Sciatic nerve (tissue), 2 donors: ENCODE results near the gene DUSP10. TPM values are rescaled to one million over a fixed set of nuclear protein-coding genes. Genes with fewer than 3 reads are reported as not detected.

ENCODE experiments used
- ATAC-seq: fragments of 200-7000 bp; cut with Tn5 transposase; one replicate; pipeline ENCODE4 v1.9.1; 2020; ENCODE audit warnings: mild to moderate bottlenecking, moderate library complexity
- DNase-seq: peaks from one replicate; pipeline ENCODE4 v3.0.0-alpha.2; 2020; ENCODE audit warnings: low spot score
- intact Hi-C: fragments of 100-400 bp; cut with DNase I; formaldehyde crosslinking; loops from one replicate; pipeline ENCODE4 v1.14.2; 2022
- total RNA-seq: library from RNA; stranded (reverse); fragmentation: NEBNext Ultra II Directional; extraction: Animal tissue kit (Norgen Biotek cat#: 25700); gene quantifications from one replicate; pipeline ENCODE4 v1.2.1, GENCODE V29; 2021
- donor health status: DM: no; HTN: no; CAD: no.
- donor health status: DM: no; HTN: no; CAD: no.

DUSP10 gene
- total RNA-seq, 1 donor from 2014 or later, result 4.7 TPM

DNA sequence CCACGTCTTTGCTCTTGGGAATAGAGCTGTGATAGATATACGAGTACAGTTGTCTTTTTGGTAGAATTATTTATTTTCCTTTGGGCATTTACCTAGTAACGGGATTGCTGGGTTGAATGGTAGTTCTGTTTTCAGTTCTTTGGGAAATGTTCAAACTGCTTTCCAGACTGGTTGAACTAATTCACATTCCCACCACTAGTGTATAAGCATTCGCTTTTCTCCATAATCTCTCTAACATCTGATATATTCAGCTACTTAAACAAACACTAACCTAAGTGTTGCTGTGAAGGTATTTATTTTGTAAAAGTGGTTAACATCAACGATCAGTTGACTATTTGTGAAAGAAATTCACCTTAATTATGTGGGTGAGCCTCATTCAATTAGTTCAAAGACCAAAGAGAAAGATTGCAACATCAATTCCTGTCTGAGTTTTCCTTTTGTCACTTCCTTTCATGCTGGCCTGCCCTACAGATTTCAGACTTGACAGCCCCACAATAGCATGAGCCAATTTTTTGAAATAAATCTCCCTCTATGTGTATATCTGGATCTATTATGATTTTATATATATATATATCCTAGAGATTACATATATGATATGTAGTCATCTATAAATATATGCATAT, 26.7 kb upstream of the DUSP10 start:
- no peak for ATAC-seq
- intact Hi-C loops, result no loop called here
- DNase-seq, result no peak

DNA sequence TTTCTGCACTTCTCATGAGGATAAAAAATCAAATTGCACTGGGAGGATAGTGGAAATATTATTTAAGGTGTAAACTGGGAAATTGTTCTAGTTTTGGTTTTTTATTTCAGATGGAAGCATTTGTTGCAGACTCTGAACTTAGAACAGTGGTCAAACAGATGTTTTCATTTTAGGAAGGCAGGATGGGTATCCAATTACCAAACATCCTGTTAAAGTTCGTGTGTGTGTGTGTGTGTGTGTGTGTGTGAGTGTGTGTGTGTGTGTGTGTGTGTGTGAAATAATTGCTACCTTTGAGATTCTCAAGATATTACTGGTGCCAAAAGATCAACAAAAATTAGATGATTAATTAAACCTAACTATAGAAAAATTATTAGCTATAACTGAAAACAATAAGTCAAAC, 24.3 kb upstream of the DUSP10 start:
- intact Hi-C loops, result no loop called here
- ATAC-seq (no peak), DNase-seq (no peak)

DNA sequence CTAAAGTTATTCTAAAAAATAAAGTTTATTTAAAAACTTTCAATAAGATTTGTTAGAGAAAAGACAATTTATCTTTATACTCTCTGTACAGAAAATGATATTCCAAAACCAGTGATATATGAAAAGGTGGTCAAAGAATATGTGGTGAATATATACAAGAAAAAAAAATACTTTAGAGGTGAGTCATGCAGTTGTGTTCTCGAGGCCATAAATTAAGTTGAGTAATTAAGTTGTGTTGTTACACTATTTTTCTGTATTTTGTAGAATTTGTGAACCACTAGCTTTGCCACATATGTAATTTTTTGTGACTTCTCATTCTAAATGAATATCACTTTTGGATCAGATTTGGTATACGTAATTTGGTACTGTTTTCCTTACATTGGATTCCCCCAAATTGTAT, 23.6 kb upstream of the DUSP10 start:
- DNase-seq, result no peak
- no peak for ATAC-seq
- intact Hi-C loops, result no loop called here

DNA sequence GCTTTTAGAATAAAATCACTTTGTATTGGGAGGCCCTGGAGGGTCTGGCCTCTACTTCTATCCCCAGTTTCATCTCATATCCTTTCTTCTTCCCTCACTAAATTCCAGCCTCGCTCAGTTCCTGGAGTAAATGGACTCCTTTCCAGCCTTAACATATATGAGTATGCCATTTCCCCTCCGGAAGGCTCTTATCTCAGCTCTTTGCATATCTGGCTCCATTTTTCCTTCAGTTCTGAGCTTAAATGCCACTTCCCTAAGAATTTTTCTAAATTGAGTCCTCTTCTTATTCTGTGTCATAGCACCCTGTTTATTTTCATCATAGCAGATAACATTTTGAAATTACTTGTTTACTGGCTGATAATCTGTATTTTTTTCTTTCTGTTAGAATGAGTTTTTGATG, 20.2 kb upstream of the DUSP10 start:
- intact Hi-C loops, result no loop called here
- no peak for ATAC-seq
- no peak for DNase-seq

DNA sequence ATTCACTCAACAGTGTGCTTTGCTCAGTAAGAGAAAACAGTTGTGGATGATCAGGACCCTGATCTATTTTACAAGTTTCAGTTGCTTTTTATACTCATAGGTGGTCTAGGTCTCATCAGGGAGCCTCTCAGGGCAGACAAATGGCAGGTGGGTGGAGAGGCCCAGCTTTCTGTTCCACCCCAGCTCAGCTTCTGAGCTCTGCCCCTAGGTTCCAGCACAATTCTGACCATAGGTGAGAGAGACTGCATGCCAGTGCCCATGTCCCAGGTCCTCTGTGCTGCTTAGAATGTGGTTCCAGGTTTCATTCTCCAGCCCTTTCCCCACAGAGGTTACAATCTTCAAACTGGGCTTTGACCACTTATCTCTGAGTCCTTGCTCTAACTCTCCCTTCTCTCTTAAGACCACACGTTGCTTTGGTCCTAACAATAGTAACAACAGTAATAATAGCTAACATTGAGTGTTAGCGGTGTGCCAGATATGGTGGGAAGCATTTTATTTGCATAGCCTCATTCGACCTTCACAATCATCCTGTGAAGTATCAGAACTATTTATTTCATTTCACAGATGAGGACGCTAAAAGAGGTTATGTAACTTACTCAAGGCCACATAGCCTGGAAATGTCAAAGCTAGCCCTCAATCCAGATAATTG, 19.6 kb upstream of the DUSP10 start:
- ATAC-seq (no peak), DNase-seq (no peak)
- intact Hi-C loops, result no loop called here

DNA sequence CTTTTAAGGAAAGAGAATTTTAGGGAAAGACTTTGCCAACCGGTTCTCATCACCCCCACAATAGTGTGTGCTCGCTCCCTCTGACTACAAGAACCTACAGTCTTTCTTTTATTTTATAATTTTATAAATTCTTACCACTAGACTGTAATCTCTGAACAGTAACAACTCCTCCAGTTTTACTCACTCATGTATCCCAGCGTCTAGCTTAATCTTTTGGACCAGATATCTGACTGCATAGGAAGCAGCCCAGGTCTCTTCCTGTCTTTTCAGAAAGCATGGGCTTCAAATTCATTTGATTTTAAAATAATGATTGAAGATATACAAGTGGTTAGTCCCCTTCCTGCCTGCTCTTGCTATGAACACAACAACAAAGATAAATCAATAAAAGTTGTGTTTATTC, 19.0 kb upstream of the DUSP10 start:
- ATAC-seq (no peak), DNase-seq (no peak)
- intact Hi-C loops, result no loop called here

DNA sequence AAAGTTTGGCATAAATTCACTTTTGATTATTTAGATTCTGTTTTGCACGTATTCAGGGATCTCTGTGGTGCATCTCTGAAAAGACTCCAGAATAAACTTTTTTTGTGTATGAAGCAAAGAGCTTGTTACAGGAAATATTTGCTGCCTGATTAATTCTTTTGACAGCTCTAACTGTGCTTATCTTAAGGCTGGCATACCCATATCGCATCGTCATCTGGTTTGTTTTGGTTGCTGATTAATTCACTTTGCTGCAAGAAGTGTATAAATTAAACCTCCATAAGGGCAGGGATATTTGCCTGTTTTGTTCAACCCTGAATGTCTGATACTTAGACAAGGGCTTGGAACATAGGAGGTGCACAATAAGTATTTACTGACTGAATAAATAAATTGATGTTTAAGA, 17.5 kb upstream of the DUSP10 start:
- intact Hi-C loops, result no loop called here
- ATAC-seq (no peak), DNase-seq (no peak)

DNA sequence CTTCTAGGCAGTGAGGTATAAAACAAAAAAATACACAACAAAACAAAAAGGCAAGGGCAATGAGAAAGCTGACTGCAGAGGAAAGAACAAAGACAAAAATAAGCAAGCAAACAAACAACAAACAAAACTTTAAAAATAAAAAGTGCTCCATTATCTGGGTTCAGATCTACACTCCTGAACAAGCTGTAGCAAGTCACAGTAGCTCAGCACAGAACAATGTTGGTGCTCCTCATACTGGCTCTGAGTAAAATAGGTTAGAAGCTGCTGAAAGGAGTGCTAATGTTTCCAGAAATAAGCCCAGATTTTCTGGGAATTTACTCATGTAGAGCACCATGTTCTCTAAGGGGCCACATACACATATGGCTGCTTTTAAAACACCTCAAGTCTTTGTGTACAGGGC, 16.6 kb upstream of the DUSP10 start:
- intact Hi-C loops, result no loop called here
- DNase-seq, result no peak
- no peak for ATAC-seq

DNA sequence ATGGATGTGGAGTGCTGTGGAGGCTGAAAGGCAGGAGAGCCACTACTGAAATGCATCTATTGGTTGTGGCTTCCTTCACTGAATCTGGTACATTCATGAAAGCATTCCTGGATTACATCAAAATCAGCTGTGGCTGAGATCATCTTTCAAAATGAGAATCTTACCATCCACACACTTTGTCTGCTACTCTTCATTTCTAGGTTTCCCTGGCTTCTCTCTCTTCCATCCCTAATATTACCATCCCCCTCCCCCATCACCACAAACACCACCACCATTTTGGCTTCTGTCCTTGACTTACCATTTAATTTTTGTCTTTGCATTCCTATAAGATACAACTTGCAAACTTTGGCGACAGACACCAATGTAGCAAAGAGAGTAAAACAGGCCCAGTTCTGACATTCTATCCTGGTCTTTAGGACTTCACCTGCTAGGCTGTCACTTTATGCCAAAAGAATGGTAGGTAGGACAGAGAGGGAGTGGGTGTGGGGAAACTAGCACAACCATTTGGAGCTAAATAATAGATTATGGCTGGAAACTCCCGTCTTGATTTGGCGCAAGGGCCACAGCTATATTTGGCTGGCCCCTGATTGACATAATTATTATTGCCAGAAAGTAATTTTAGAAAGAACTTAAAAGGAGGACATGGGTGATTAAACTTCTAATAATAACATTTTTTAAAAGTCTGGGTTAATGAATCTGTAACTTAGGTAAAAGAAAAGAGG, 15.1 kb upstream of the DUSP10 start:
- DNase-seq (no peak), ATAC-seq (no peak)
- intact Hi-C loops, result no loop called here

DNA sequence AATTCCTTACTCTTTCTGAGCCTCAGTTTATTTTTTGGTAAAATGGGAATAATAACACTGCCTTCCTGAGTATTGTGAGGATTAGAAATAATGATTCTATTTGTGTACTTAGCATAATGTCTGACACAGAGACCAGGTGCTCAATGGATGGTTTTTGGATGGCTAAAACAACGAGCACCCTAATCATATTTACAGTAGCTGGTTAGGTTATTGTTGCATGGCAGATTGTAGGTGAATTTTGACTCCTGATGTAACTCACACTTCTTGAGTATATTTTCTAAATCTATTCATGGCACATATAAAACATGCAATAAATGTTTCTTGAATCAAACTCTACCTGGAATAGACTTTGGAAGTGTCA, 11.9 kb upstream of the DUSP10 start:
- no peak for ATAC-seq
- intact Hi-C loops, result no loop called here
- DNase-seq, result no peak

DNA sequence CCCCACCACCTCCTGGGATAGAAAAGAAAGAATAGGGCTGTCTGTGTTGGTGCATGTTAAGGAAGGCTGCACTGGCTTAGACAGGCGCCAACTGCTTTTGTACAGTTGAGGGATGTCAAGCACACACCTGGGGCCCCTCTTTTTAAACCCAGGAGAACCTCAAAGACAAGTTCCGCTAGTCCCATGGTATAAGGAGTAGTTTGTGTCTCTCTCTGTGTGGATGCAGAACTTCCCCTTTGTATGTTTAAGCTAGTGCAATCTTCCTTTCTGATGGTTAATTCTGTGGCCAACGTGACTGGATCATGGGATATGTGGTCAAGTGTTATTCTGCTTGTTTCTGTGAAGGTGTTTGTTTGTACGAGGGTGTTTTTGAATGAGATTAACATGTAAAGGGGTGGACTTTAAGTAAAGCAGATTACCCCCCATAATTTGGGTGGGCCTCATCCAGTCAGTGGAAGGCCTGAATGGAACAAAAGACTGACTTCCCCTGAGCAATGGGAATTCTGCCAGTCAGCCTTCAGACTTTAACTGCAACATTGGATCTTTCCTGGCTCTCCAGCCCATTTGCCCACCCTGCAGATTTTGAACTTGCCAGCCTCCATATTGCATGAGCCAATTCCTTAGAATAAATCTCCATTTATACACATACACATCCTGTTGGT, 9.5 kb upstream of the DUSP10 start:
- no peak for DNase-seq
- no peak for ATAC-seq
- intact Hi-C loops, result no loop called here

DNA sequence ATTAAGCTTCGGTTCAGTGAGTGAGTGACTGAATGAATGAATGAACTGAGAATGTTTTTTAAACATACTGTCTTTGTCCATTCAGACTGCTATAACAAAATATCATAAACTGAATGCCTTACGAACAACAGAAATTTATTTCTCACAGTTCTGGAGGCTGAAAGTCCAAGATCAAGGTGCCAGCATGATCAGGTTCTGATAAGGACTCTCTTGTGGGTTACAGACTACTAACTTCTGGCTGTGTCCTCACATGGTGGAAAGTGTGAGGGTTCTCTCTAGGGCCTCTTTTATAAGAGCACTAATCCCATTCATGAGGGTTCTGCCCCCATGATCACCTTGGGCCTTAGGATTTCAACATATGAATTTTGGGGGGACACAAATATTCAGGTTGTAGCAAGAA, 7.1 kb upstream of the DUSP10 start:
- intact Hi-C loops, result no loop called here
- ATAC-seq, result no peak
- no peak for DNase-seq

DNA sequence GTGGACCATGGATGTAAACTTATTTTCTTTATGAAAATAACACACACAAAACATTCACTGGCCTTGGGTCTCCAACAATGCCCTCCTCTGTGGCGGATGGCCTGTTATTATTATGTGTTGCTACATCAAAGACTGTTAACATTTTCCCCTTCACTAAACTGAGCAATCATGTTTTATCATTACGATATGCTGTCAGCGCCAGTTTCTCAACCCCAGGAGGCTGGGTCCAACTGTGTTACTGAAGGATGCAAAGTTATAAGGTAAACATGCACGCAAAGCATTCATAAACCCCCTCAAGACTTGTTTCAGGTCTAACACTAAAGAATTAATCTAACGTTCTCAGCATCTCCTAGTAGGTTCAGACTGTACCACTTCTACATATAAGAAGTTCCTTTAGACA, 6.0 kb upstream of the DUSP10 start:
- ATAC-seq (no peak), DNase-seq (no peak)
- intact Hi-C loops, result no loop called here

DNA sequence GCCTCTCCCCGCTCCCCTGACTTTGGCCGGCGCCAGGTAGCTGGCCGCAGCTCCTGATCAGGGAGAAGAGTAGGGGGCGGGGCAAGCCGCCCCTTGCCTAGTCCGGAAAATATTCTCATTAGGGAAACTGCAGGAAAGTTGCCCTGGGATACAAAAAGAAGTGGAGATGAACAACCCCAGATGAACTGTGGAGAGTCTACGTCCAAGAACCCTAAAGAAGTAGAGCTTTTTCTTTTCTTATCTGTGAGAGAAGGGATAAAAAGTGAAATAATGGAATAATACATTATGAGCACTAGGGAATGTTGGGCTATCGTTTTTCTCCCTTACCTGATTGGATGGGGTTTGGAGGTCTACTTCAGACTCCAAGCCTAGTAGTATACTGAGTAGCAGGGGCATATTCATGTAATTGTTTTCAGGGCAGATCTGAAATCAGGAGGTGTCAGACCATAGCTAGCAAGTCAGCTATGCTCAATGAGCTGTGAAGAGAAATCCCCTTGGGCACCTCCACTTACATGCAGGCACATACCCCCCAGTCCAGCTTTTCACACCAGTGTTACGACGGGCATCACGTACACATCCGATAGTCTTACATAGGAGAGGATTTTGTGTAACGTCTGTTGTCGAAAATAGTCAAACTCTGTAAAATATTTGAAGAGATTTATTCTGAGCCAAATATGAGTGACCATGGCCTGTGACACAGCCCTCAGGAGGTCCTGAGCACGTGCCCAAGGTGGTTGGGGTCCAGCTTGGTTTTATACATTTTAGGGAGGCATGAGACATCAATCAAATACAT, 1.7 kb upstream of the DUSP10 start:
- DNase-seq (no peak), ATAC-seq (no peak)
- intact Hi-C loops, result no loop called here

DNA sequence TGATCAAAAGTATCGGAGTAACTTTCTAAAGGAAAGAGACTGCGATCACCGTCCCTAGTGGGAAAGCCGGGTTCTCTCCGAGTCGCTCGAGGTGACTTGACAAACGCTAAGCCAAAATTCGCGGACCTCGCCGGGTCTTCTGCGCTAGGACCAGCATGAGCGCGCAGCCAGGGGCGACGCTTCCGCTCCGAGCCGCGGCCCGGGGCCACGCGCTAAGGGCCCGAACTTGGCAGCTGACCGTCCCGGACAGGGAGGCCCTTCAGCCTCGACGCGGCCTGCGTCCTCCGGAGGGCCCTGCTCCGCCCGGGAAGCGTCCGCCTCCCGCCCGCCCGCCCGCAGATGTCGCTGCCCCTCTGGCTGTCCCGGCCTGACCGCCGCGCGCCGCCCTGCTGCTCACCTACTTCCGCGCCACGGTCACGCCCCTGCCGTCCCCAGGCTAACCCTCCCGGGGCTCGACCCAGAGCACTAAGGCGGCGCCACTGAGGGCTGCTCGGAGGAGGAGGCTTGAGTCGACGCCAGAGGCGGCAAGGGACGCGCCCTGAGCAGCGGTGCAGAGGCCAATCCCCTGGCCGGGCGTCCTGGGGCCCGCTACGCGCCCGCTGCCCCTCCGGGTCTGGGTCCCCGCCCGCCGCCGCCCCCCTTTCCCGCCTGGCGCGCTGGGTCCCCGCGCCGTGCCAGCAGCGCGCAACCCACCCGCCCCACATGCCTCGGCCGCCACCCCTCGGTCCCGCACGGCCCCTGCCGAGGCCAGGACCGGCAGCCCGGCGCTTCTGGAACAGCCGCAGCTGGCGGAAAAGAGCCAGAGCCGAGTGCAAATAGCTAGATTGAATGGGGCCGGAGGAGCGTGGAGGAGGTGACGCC, 896 bp upstream of the DUSP10 start:
- DNase-seq (peak; percentile 92), ATAC-seq (peak; percentile 64)
- intact Hi-C loops, result no loop called here

DNA sequence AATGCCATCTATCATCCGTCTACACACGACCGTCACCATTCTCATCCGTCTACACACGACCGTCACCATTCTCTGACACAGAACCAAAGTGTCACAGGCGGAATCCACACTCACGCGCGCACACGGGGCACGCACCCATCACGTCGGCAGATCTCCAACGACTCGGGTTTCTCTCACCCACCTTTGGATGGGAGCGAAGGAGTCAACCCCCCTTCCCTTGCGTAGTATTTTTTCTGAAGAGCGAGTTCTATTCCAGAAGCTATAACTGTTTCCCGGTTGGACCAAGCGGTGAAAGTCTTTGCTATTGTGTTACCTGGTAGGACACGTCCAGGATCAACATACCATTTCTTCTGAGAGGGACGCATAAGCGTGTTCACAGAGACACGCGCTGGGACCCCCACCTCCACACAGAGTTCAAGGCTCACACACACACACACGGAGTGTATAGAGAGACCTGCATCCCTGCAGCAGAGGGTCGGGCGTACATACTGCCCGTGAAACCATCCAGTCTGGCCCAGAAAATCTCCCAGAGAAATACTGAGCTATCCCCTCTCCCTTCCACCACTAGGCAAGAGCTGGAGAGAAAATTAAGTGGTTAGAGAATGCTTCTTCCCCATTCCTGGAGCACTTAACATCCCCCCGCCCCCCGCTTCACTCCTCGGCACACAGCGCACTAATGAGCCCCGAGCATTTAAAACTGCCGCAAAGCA, 741 bp downstream of the DUSP10 start:
- DNase-seq (peak; percentile 59), ATAC-seq (peak; percentile 4)
- intact Hi-C loops, result no loop called here

DNA sequence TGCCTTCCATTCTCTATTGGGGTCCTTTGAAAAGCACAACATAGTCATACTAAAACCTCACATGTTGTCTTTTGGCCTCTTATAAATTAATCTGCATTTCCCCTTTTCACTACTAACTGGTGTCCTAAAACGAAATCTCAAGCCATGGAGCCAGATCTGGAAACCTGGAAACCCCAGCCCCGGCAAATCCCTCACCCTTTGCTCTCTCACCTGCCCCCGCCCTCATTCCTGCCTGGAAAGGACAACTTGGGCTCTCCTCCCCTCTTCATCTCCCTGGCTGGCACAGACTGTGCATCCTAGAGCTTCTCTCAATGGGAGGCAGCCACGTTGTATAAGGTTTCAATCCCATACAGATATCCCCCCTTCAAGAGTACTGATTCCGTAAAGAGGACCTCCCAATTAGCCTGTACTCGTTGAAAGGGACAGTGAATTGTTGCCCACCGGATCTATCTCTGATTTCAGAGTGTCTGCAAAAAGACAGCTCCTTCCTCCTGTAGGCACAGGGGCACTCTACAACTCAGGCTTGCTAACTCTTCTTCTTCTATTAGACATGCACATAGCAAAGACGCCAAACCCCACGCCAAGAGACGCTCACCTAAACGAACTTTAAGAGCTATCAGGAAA, 1.4 kb downstream of the DUSP10 start:
- intact Hi-C loops, result no loop called here
- no peak for ATAC-seq
- no peak for DNase-seq

DNA sequence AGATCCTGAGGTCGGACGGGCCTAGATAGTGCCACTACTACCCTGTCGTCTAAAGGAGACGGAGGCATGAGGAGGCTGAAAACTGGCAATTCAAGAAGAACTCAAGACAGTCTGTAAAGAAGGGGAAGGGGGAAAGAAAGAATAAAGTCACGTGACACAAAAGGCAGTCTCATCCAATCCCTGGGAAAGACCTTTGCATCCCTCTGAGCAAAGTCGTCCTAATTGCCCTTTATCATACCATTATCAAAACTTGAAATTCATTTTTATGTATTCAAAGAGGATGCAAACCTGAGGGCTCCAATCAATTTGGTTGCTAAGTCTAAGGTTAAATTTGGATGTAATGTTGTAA, 2.2 kb downstream of the DUSP10 start:
- intact Hi-C loops, result no loop called here
- no peak for DNase-seq
- ATAC-seq, result no peak
